Stimulated activated CD4-positive, alpha-beta T cell treated with anti-CD3 and anti-CD28 coated beads, Interleukin-12 subunit alpha, Interleukin-12 subunit beta, amount 100 ng/mL, for 48 hours (primary cell): ENCODE results near the gene BIRC2.

Experiments used
- DNase-seq, 3 donors: peaks; one replicate each; pipeline ENCODE4 v3.0.0-alpha.2; 2020; ENCODE audit warnings: low read depth in 2 of 3, low spot score in 1 of 3

Gene BIRC2

DNA sequence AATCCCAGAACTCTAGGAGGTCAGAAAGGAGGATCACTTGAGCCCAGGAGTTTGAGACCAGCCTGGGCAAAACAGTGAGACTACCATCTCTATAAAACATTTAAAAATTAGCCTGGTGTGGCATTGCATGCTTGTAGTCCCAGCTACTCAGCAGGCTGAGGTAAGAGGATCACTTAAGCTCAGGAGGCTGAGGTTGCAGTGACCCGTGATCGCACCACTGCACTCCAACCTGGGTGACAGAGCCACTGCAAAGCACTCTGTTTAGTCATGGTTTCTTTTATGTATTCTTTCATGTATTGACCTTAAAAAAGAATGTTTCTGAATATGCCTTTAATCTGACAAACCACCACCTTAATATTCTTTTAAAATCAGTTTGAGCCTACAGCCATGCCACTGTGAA lies 52.2 kb downstream of the BIRC2 start:
- DNase-seq, result no peak

DNA sequence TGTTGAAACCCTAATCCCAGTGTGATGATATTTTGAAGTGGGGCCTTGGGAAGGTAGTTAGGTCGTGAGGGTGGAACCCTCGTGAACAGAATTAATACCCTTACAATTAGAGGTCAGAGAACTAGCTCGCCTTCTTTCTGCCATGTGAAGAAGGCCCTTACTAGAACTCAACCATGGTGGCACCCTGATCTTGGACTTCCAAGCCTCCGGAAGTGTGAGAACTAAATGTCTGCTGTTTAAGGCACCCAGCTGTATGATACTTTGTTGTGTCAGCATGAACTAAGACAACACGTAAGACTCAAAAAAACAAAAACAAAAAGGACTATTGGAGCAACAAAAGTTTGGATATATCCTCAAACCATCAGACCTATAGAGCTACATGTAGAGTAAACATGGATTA lies 53.6 kb downstream of the BIRC2 start:
- no peak for DNase-seq

DNA sequence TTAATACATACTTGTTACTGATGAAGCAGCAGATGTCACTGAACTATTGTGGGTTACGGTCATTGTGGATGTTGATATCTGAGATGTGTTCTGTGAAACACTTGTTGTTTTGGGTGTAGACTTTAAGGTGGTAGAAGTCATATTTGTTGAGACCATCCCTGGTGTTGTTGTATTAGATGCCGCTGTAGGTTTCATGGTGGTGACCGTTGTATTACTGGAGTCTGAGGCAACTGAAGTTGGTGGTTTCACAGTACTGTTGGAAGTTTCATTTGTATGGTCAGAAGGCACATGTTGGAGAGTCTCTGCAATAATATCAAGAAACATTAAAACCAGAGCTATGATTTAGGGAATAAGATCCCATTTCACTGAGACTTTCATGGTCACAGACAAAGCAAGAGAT lies 54.9 kb downstream of the BIRC2 start:
- no peak for DNase-seq

DNA sequence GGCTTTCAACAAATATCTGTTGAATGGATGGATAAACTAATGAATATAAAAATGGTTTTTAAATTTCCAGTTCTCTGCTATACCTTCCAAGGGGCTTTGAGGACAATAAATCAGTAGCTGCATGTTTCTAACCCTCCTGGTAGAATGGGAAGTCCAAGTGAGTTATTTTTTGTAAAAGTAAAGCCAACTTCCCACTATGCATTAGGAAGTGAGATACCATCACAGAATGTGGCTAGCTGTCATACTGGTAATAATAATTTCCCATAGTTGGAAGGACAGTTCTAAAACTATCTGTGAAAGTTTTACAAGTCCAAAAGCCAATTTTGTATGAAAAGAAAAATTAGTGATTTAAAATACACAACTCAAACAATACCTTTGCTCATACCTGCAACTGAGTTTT lies 55.5 kb downstream of the BIRC2 start:
- no peak for DNase-seq

DNA sequence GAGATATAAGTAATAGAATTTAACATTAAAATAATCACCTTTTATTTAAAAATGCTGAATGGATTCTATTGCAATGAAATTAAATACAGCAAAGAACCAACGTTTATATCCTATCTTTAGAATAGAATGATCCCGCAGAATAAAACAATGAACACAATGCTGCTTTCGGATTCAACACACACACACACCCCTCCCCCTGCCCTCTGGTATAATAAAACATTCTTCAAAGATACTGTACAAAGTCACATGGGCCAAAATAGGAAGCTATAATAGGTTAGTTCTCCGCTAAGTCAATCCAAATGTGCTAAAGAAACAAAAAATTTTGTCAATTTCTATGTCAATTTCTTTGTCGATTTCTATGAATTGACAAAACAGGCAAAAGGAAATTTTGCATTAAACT lies 58.5 kb downstream of the BIRC2 start:
- DNase-seq, result no peak

DNA sequence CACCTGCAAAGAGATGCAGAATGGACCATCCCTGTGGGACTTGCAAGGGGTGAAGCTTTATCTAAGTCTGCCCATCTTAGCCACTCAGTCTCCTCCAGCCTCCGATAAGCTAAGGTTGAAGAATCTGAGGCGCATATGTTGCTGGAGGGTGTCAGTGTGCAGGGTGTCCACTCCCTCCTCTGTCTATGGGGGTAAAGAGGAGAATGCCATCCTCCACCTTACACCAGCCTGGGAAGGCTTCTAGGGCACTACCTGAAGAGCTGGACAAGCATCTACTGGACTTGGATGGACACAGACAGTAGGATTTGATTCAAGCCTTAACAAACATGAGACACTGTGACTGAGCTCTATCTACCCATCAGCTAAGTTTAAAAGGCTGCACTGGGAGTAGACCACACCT lies 59.1 kb downstream of the BIRC2 start:
- DNase-seq, result no peak

DNA sequence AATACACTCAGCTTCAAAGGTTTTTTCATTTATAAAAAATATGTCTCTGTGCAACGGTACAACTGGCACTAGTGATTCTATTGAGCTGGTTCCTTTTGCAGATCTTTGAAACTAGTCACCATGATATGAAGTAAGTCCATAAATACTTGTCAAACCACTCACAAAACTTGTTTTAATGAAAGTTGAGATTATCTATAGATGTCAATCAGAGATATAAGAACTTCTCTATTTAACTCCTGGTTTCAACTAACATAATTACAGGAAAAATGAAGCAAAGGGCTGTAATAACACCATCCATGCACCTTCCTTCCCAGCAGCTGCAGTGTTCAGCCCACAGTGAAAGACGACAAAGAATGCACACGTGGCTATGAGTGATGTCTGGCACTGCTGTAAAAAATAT lies 60.9 kb downstream of the BIRC2 start:
- no peak for DNase-seq

DNA sequence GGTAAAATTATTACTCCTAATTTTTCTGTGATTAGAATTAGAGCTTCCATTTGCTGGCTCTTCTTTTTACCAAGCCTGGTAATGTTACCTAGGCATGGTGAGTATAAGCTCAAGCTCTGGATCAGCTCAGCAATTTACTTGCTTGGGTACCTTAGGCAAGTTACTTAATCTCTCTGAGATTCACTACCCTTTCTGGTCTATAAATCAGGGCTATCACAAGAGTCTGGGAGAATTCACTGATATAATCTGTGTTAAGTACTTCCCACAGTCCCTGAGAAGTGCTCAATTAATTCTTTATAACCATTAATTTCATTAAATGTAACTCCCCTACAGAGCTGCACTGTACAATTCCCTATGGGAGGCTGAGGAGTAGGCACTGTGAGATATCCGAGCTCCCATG lies 61.3 kb downstream of the BIRC2 start:
- DNase-seq, result no peak

DNA sequence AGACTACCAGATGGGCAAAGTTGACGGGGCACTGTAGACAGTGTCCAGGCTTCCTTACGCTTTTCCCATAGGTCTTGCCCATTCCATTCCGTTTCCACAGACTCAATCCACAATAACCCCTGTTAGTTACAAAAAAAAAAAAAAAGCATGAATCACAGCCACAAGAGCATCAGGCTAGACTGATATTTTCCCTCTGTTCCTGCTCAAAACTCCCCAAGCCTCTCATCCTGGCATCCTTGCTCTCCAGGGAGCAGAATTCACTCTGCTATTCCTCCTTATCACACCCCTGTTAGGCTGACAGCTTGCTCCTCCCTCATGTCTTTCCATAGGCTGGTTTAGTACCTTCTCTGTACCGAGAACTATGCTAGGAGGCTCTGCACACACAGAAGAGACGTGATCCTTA lies 63.4 kb downstream of the BIRC2 start:
- DNase-seq, result no peak

DNA sequence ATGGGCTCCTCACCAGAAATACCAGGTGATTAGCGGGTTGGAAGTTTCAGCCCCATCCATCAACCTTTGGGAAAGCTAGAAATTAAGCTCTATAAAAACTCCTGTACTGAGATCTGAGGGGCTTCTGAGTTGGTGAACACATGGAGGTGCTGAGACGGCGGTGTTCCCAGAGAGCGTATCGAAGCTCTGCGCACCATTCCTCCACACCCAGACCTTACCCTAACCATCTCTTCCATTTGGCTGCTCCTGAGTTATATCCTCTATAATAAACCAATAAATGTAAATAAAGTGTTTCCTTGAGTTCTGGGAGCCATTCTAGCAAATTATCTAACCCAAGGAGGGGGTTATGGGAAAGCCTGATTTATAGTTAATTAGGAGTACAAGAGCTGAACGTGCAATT lies 64.1 kb downstream of the BIRC2 start:
- no peak for DNase-seq

DNA sequence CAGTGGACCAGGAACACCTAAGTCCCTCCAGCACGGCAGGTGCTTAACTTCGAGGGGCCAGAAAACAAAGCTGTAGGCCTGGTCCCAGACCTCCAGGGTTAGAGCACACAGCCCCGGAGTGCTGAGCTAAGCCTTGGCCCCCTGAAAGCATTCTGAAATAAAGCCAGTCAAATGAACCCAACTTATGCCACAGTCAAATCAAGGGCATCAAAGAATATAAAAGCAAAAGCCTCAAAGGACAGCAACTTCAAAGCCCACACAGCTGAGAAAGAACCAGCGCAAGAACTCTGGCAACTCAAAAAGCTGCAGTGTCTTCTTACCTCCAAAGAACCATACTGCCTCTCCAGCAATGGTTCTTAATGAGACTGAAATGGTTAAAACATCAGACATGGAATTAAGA lies 66.5 kb downstream of the BIRC2 start:
- no peak for DNase-seq

DNA sequence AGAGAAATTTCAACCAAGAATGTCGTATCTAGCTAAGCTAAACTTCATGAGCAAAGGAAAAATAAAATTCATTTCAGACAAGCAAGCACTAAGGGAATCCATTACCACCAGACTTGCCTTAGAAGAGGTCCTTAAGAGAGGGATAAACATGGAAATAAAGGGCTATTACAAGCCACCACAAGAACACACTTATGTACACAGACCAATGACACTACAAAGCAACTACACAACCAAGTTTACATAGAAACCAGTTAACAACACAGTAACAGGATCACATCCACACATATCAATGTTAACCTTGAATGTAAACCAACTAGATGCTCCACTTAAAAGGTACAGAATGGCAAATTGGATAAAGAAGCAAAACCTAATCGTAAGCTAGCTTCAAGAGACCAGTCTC lies 67.5 kb downstream of the BIRC2 start:
- no peak for DNase-seq

DNA sequence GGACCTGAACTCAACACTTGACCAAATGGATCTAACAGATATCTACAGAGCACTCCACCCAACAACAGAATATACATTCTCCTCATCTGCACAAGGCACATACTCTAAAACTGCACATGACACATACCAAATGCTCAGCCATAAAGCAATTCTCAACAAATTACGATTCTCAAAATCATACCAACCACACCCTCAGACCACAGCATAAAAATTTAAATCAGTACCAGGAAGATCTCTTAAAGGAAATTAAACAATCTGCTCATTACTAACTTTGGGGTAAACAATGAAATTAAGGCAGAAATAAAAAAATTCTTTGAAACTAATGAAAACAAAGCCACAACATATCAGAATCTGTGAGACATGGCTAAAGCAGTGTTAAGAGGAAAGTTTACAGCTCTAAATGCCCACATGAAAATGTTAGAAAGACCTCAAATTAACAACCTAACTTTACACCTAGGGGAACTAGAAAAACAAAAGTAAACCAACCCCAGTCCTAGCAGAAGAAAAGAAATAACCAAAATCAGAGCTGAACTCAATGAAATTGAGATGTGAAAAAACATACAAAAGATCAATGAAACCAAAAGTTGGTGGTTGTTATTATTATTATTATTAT lies 68.4 kb downstream of the BIRC2 start:
- DNase-seq, result no peak

DNA sequence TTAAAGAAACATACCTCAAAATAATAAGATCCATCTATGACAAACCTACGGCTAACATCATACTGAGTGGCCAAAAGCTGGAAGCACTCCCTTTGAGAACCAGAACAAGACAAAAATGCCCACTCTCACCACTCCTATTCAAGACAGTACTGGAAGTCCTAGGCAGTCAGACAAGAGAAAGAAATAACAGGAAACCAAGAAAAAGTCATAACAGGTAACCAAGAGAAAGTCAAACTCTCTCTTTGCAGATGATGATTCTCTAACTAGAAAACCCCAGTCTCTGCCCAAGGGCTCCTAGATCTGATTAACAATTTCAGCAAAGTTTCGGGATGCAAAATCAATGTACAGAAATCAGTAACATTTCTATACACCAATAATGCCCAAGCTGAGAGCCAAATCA lies 70.0 kb downstream of the BIRC2 start:
- no peak for DNase-seq

DNA sequence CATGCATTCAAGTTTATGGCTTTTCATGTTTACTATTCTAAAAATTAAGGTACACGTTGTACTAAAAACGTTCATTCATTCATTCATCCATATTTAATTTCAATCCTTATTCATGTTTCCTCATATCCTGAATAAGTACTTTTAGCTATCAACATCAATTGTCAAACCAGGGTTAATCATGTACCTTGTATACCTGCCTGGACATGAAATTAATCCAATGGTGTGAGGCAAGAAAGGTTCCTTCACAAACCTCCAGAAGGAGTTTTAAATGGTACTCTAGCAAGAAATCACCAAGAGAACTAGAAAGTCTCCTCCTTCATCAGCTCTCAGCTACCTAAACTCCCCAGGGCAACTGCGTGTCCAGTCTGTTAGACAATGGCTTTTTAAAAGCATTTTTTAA lies 72.2 kb downstream of the BIRC2 start:
- no peak for DNase-seq

DNA sequence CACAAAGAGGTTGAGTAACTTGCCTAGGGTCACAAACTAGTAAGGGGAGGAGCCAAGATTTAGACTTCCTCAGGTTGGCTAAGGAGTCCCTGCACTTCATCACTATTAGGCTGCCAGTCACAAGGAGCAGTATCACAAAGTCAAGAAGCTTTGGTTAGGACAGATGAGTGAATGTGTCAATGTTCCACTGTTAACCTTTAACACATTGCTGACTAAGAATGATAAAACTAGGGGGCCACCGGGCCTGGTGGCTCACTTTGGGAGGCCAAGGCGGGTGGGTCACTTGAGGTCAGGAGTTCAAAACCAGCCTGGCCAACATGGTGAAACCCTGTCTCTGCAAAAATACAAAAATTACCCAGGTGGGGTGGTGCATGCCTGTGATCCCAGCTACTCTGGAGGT lies 73.5 kb downstream of the BIRC2 start:
- DNase-seq, result peak in 1 of 3 donors; percentile 21

DNA sequence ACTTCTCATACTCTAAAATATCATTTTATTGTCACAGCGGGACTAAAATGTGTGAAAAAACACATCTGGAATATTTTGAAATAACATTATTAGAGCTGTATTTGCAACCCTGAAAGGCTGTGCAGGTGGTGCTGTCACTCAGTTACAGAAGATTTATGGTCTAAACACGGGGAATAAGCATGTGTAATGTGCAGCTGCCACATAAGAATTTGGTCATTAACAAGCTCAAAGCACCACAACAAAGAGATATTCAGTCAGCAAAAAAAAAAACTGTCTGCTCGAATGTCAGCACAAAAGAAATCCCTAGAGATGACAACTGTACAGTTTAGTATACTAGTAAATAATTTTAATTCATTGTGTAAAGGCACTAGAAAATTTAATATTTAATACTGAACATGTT lies 74.2 kb downstream of the BIRC2 start:
- no peak for DNase-seq

DNA sequence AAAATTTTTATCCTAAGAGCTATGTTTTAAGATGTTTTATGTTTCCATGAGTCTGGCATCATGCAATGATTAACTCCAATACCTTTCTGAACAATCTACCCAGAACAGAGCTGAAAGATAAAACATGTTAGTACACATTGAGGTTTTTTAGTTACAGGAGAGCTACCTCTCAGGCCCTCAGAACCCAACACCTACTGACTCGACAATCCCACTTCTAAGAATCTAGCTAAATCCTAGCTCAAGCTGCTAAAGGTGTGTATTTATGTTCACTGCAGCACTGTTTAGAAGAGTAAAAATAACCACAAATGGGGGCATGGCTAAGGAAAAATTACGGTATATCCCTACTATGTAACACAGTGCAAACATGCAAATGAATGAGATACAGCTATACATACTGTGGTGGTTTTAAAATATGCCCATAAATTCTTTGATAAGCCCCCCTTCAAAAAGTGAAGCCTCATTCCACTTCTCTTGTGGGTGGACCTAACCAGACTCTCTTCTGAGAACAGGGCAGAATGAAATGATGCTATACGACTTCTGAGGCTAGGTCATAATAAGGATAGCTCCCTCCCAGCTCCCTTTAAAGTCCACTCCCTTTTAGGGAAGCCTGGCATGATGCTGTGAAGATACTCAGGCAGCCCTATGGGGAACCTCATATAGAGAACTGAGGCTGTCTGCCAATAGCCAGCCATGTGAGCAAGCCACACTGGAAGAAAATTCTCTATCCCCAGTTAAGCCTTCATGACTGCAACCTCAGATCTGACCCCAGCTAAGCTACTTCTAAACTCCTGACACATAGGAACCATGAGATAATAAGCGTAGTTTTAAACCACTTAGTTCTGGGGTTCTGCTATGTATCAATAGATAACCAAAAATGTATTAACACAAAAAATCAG lies 76.1 kb downstream of the BIRC2 start:
- no peak for DNase-seq

DNA sequence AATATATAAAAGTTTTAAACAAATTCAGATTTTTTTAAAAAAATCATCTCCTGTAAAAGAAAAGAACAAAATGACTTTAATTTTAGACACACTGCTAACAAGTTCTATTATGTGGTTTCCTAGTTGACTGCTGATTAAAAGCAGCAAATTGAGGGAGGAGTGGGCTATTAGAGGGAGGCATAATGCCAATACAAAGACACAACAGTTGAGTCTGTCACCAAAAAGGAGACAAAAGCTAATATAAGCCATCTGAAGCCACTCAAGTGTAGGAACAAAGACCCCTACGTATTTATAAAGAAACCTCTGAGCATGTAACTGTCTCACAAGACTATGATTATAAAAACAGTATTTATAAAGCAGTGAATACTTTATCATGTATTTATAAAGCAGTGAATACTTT lies 76.9 kb downstream of the BIRC2 start:
- no peak for DNase-seq

DNA sequence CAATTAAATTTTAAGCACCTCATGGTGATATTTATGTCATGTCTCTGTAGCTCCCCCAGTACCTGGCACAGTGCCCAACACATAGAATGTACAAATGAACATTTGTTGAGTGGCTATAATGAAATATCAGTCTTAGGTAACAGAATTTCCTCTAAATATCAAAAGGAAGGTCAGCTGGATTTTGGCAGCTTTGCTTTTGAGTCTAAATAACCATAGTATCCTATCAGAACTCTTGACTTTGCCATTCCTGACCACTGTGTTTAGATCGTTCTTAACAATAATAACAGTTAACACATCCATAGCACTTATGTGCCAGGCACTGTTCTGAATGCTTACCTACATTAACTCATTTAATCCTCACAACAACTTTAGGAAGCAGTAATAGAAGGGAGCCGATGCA lies 79.0 kb downstream of the BIRC2 start:
- no peak for DNase-seq

DNA sequence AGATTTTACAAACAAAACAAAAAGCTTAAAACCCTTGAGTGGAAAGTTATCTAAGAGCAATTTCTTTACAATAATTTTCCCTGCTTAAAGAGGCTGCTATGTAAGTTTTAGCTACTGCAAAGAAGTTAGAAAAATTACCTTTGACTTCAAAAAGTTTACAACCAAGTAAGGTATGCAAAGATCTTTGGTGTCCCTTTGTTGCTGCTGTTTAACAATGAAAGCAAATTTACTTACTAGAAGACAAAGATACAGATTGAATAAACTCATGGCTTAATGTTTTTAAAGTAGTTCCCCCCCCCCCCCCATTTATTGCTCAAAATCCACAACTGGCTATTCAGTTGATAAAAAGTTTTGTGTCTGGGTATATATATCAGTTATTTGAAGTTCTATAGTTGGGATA lies 79.6 kb downstream of the BIRC2 start:
- no peak for DNase-seq

DNA sequence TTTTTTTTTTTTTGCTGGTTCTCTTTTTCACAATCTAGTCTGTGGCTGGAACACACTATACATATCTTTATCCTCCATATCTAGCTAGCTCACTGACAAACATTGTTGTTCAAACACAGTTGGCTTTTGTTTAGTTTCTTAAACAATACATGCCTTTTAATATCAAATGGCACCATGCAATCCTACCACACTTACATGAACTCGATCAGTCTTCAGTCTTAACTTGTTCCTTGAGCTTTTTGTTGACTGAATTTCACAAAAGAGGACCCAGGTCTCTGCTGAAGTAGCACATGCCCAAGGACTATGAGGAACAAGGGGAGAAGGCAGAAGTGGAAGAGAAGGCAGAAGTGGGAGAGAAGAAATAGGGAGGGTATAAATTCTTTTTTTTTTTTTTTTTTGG lies 80.1 kb downstream of the BIRC2 start:
- DNase-seq, result no peak
